OCI-LY3 (cell line): ENCODE results near the gene SENP1.

Experiments used
- H2AFZ ChIP-seq: fragments of 200-600, 300-600 bp; shearing (Covaris generic); 2 replicates; pipeline ENCODE4 v1.6.0; 2014; ENCODE audit warnings: antibody characterized with exemption, low read depth, low read length
- H3K27ac ChIP-seq: fragments of 200-600, 300-600 bp; sonication (generic); 2 replicates; pipeline ENCODE4 v1.5.1; 2014; ENCODE audit warnings: mild to moderate bottlenecking, low read length, moderate library complexity, mixed read lengths
- H3K27me3 ChIP-seq: fragments of 200-600, 300-600 bp; sonication (generic); 2 replicates; pipeline ENCODE4 v1.6.1; 2014; ENCODE audit warnings: low read depth, low read length, mixed read lengths
- H3K36me3 ChIP-seq: fragments of 200-600, 300-600 bp; sonication (generic); replicated peaks from 2 replicates; pipeline ENCODE3; 2014; ENCODE audit warnings: low read depth, low read length, mixed read lengths
- H3K4me1 ChIP-seq: fragments of 300-600, 200-600 bp; sonication (generic); 2 replicates; pipeline ENCODE4 v1.6.1; 2014; ENCODE audit warnings: low read length, mixed read lengths
- H3K4me2 ChIP-seq: fragments of 200-600, 300-600 bp; sonication (generic); 2 replicates; pipeline ENCODE4 v1.6.1; 2014; ENCODE audit warnings: low read length, mixed read lengths
- H3K4me3 ChIP-seq: fragments of 300-600, 200-600 bp; sonication (generic); 2 replicates; pipeline ENCODE4 v1.5.1; 2014; ENCODE audit warnings: antibody characterized with exemption, mild to moderate bottlenecking, low read length, moderate library complexity
- H3K79me2 ChIP-seq: fragments of 300-600, 200-600 bp; shearing (Covaris generic); 2 replicates; pipeline ENCODE4 v1.6.1; 2014; ENCODE audit warnings: mild to moderate bottlenecking, low read length, mixed read lengths
- H3K9ac ChIP-seq: fragments of 300-600, 200-600 bp; shearing (Covaris generic); 2 replicates; pipeline ENCODE4 v1.6.0; 2014; ENCODE audit warnings: mild to moderate bottlenecking, low read length, moderate library complexity
- H3K9me3 ChIP-seq: fragments of 200-600, 300-600 bp; shearing (Covaris generic); 2 replicates; pipeline ENCODE4 v1.6.1; 2014; ENCODE audit warnings: low read length, mixed read lengths; ENCODE audit not compliant: insufficient read depth
- H4K20me1 ChIP-seq: fragments of 200-600, 300-600 bp; sonication (generic); 2 replicates; pipeline ENCODE4 v1.6.1; 2016; ENCODE audit warnings: low read length, mixed read lengths; ENCODE audit not compliant: insufficient read depth
- EZH2phosphoT487 ChIP-seq: fragments of 200-600 bp; shearing (Covaris generic); IDR thresholded peaks from 2 replicates; pipeline ENCODE4 v1.6.1; 2018; ENCODE audit warnings: antibody characterized with exemption, mixed run types, low read depth
- TF ChIP-seq, protein P1 (sequence below): fragments of 200-600, 300-600 bp; sonication (generic); IDR thresholded peaks from 2 replicates; pipeline ENCODE4 v1.5.1; 2014; ENCODE audit warnings: antibody characterized with exemption, low read length, low read depth

Gene SENP1

DNA sequence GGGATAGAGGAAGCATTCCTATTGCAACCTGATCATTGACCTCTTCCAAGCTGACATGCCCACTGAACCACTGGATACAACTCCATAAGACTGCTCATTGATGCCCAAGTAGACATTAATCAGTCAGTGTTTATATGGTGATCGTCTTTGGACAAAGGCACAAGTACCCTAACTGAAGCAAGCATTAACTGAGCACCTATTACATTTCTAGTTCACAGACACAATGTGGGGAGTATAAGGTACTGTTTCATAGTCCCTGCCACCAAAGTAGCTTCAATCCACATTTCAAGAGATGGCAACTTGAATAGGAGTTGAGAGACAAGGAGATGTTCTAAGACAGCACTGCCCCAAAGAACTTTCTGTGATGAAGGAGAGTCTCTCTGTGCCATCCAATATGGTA, 90.8 kb downstream of the SENP1 start:
- Histone ChIP-seq H2AFZ (no peak overlapping the region), H3K4me1 (no peaks in the 10 kb centered on the region), H3K4me3 (no peak overlapping the region), H3K79me2 (no peaks in the 10 kb centered on the region), H3K36me3 (no peaks in the 10 kb centered on the region), H3K27me3 (peaks cover 48% of the 10 kb centered on the region), H3K9me3 (no peaks in the 10 kb centered on the region), H3K9ac (no peak overlapping the region), H4K20me1 (no peaks in the 10 kb centered on the region), H3K27ac (no peak overlapping the region), H3K4me2 (no peak overlapping the region)
- TF ChIP-seq, protein P1, sequence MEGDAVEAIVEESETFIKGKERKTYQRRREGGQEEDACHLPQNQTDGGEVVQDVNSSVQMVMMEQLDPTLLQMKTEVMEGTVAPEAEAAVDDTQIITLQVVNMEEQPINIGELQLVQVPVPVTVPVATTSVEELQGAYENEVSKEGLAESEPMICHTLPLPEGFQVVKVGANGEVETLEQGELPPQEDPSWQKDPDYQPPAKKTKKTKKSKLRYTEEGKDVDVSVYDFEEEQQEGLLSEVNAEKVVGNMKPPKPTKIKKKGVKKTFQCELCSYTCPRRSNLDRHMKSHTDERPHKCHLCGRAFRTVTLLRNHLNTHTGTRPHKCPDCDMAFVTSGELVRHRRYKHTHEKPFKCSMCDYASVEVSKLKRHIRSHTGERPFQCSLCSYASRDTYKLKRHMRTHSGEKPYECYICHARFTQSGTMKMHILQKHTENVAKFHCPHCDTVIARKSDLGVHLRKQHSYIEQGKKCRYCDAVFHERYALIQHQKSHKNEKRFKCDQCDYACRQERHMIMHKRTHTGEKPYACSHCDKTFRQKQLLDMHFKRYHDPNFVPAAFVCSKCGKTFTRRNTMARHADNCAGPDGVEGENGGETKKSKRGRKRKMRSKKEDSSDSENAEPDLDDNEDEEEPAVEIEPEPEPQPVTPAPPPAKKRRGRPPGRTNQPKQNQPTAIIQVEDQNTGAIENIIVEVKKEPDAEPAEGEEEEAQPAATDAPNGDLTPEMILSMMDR = no peak
- no peak for TF ChIP-seq EZH2phosphoT487

DNA sequence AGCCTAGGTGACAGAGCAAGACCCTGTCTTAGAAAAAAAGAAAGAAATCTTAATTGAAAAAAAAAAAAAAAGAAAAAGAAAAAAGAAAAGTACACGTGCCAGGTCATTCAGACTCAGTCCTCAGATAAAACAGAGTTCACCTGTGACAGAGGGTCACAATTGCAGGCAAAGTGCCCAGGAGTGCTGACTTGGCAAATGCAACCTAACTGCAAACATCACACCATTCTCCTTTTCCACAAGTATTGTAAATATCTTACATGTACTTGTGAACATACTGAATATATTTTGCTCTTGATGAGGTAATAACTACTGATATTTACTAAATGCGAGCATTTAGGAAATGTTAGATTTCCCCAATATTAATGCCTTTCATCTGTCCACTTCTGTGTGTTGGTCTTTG, 92.6 kb downstream of the SENP1 start:
- Histone ChIP-seq H2AFZ (no peak overlapping the region), H3K36me3 (no peaks in the 10 kb centered on the region), H3K9me3 (no peaks in the 10 kb centered on the region), H3K27ac (no peak overlapping the region), H4K20me1 (no peaks in the 10 kb centered on the region), H3K9ac (no peak overlapping the region), H3K79me2 (no peaks in the 10 kb centered on the region), H3K27me3 (peaks cover 42% of the 10 kb centered on the region), H3K4me3 (no peak overlapping the region), H3K4me1 (no peaks in the 10 kb centered on the region), H3K4me2 (no peak overlapping the region)
- TF ChIP-seq, protein P1 = no peak
- TF ChIP-seq EZH2phosphoT487 = no peak

DNA sequence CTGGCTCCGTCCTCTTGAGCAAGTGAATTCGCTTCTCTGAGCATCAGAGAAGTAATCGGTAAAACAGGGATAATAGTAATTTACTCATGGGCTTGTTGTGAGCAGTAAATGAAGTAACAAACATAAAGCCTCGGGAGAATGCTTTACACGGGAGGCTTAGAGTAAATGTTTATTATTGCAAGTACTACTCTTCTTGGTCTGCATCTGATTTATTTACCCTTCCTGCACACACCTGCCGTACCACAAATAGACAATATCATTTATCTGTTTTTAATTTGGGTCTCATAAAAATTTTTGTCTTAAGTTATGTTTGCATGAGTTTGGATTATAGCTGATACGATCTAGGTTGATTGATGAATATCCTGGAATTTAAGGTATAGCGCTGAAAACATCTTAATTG, 93.8 kb downstream of the SENP1 start:
- no peak overlapping the region for H3K4me3 ChIP-seq
- H3K79me2 ChIP-seq = no peaks in the 10 kb centered on the region
- TF ChIP-seq, protein P1 = no peak
- no peak for TF ChIP-seq EZH2phosphoT487
- no peak overlapping the region for H3K9ac ChIP-seq
- H3K9me3 ChIP-seq = no peaks in the 10 kb centered on the region
- H3K36me3 ChIP-seq = no peaks in the 10 kb centered on the region
- H3K4me2 ChIP-seq = no peak overlapping the region
- H3K27me3 ChIP-seq = peaks cover 37% of the 10 kb centered on the region
- no peaks in the 10 kb centered on the region for H4K20me1 ChIP-seq
- no peak overlapping the region for H3K27ac ChIP-seq
- H3K4me1 ChIP-seq = no peaks in the 10 kb centered on the region
- no peak overlapping the region for H2AFZ ChIP-seq

DNA sequence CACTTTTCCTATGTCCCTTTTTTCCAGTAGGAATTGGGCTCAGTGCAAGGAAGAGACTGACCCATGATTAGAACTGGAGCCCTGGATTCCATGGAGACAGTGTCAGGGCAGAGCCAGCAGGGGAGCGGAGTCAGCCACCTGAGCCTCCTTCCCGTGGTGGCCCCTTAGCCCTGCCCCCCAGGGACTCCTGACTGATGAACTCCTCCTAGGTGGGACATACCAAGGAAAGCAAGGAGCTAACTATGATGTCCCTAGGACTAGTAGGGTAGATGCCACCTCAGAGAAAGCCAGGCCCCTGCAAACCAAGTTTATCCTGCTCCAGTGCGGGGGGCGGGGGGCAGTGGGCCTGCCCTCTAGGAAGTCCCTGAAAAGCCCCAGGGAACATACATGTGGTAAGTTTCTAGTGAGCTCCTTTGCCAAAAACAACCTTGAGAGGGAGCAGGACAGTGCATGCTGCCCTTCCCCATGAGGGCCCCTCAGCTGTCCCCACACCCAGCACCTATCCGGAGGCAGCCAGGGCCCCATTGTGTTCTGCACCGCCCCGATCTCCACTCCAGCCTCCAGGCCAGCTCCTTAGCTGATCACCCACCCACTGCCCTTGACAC, 95.4 kb downstream of the SENP1 start:
- H3K9me3 ChIP-seq = no peaks in the 10 kb centered on the region
- H3K4me2 ChIP-seq = no peak overlapping the region
- H3K27me3 ChIP-seq = peaks cover 35% of the 10 kb centered on the region
- TF ChIP-seq, protein P1 = no peak
- TF ChIP-seq EZH2phosphoT487 = no peak
- no peak overlapping the region for H3K27ac ChIP-seq
- no peak overlapping the region for H3K4me3 ChIP-seq
- no peaks in the 10 kb centered on the region for H3K4me1 ChIP-seq
- H4K20me1 ChIP-seq = no peaks in the 10 kb centered on the region
- no peak overlapping the region for H2AFZ ChIP-seq
- no peaks in the 10 kb centered on the region for H3K36me3 ChIP-seq
- H3K9ac ChIP-seq = no peak overlapping the region
- no peaks in the 10 kb centered on the region for H3K79me2 ChIP-seq
